K562 (cell line): Measurements from ENCODE around the gene DCAF17. TPM values are rescaled to one million over a fixed set of nuclear protein-coding genes. Genes with fewer than 3 reads are reported as not detected.

ENCODE experiments used
- ATAC-seq: fragments of 200-7000 bp; cut with Tn5 transposase; 3 replicates; pipeline ENCODE4 v1.9.1; 2020; ENCODE audit warnings: moderate library complexity
- BruUV-seq: library from RNA; stranded (reverse); fragments of 400-500 nt; replicated peaks from 2 replicates; lab custom pipeline; 2021; lab: Mats Ljungman, UMichigan
- CTCF ChIA-PET: fragments of 300-600 bp; formaldehyde crosslinking; extraction: SDS; loops from one replicate; lab custom pipeline; 2021; ENCODE audit warnings: low intra/inter-chr PET ratio; lab: Yijun Ruan, JAX
- POLR2A ChIA-PET: fragments of 300-600, 350-650 bp; sonication (Branson Sonifier 250); formaldehyde crosslinking; extraction: SDS; loops from one replicate; lab custom pipeline; 2021; ENCODE audit warnings: antibody characterized with exemption, inconsistent platforms; lab: Yijun Ruan, JAX
- DNase-seq, 4 experiments: peaks; one replicate each; pipeline versions ENCODE4 v3.0.0 to v3.0.0-alpha.2; 2011 to 2018; ENCODE audit warnings: low spot score in 3 of 4, mixed read lengths in 3 of 4; ENCODE audit errors: extremely low read depth in 1 of 4
- FAIRE-seq: peaks from 2 replicates; lab custom pipeline; 2011; peaks lifted over from hg19 to GRCh38; lab: Jason Lieb, UNC
- H2AFZ ChIP-seq: 2 replicates; pipeline ENCODE4 v1.6.0; 2011; ENCODE audit warnings: low read depth, low read length, control low read depth, inconsistent platforms
- H3K27ac ChIP-seq: fragments of 200-600 bp; 3 replicates; pipeline ENCODE4 v1.8.0; 2011; ENCODE audit warnings: low read depth, mild to moderate bottlenecking, control low read depth, inconsistent platforms, low read length, moderate library complexity, mixed read lengths; ENCODE audit errors: extremely low read depth
- H3K27me3 ChIP-seq, 2 experiments: fragments of 300-600 bp in 1 of 2; 2 replicates in 1 of 2; 3 replicates in 1 of 2; pipeline versions ENCODE4 v1.6.0 to v1.8.0; 2011; ENCODE audit warnings: inconsistent platforms in 2 of 2, low read length in 2 of 2, mild to moderate bottlenecking in 1 of 2, mixed read lengths in 1 of 2, moderate library complexity in 1 of 2; ENCODE audit not compliant: control insufficient read depth in 2 of 2, insufficient read depth in 2 of 2
- H3K36me3 ChIP-seq: fragments of 300-600 bp; 3 replicates; pipeline ENCODE4 v1.8.0; 2011; ENCODE audit warnings: mild to moderate bottlenecking, low read length, inconsistent platforms; ENCODE audit not compliant: control insufficient read depth, insufficient read depth
- H3K4me1 ChIP-seq, 2 experiments: fragments of 200-600 bp in 1 of 2; replicated peaks in 1 of 2; 2 replicates in 1 of 2; 3 replicates in 1 of 2; pipeline versions ENCODE4 v1.5.1 to v1.8.0; 2011; ENCODE audit warnings: inconsistent platforms in 2 of 2, low read length in 2 of 2, mild to moderate bottlenecking in 1 of 2, mixed read lengths in 1 of 2, moderate library complexity in 1 of 2; ENCODE audit not compliant: control insufficient read depth in 2 of 2, insufficient read depth in 2 of 2
- H3K4me2 ChIP-seq: 2 replicates; pipeline ENCODE4 v1.6.1; 2011; ENCODE audit warnings: low read length, control low read depth, inconsistent platforms, mixed read lengths; ENCODE audit not compliant: insufficient read depth
- H3K4me3 ChIP-seq: fragments of 200-600 bp; sonication (generic), shearing (Covaris generic); 2 replicates; pipeline ENCODE4 v1.5.1; 2016; ENCODE audit warnings: control low read depth, inconsistent platforms
- H3K79me2 ChIP-seq: fragments of 200-600 bp; 3 replicates; pipeline ENCODE4 v1.8.0; 2011; ENCODE audit warnings: low read length, inconsistent platforms; ENCODE audit not compliant: control insufficient read depth, insufficient read depth
- H3K9ac ChIP-seq, 2 experiments: 2 replicates each; pipeline versions ENCODE4 v1.6.0 to v1.6.1; 2011; ENCODE audit warnings: low read depth in 2 of 2, low read length in 2 of 2, control low read depth in 1 of 2, inconsistent platforms in 1 of 2, mild to moderate bottlenecking in 1 of 2, mixed read lengths in 1 of 2; ENCODE audit not compliant: insufficient read depth in 1 of 2
- H3K9me1 ChIP-seq: one replicate; pipeline ENCODE4 v1.6.0; 2011; ENCODE audit warnings: inconsistent platforms, mild to moderate bottlenecking, low read length, moderate library complexity; ENCODE audit not compliant: control insufficient read depth, insufficient read depth
- H3K9me3 ChIP-seq: replicated peaks from 2 replicates; pipeline ENCODE4 v1.5.1; 2011; ENCODE audit warnings: low read depth, low read length, inconsistent platforms; ENCODE audit not compliant: control insufficient read depth, insufficient read depth
- H4K20me1 ChIP-seq: replicated peaks from 2 replicates; pipeline ENCODE4 v1.6.1; 2011; ENCODE audit warnings: low read length, inconsistent platforms, mixed read lengths; ENCODE audit not compliant: control insufficient read depth, insufficient read depth
- CTBP1 ChIP-seq: fragments of 450-650 bp; IDR thresholded peaks from 2 replicates; pipeline ENCODE4 v1.6.1; 2016; ENCODE audit warnings: borderline replicate concordance
- DMBX1 ChIP-seq: fragments of 250-450 bp; sonication (Bioruptor Pico); IDR thresholded peaks from 2 replicates; pipeline ENCODE4 v1.8.0; 2022; ENCODE audit warnings: inconsistent platforms, mild to moderate bottlenecking, moderate library complexity, borderline replicate concordance
- ELK3 ChIP-seq: fragments of 450-650 bp; formaldehyde crosslinking; IDR thresholded peaks from 2 replicates; pipeline ENCODE4 v1.4.0; 2020; ENCODE audit warnings: mild to moderate bottlenecking
- EP300 ChIP-seq: IDR thresholded peaks from 2 replicates; pipeline ENCODE4 v1.6.1; 2012; ENCODE audit warnings: low read length, improper control_type of control experiment
- GTF2E2 ChIP-seq: fragments of 200-800 bp; sonication (Bioruptor generic); IDR thresholded peaks from 2 replicates; pipeline ENCODE4 v1.6.1; 2016; ENCODE audit warnings: missing genetic modification characterization, missing compliant biosample characterization
- HIVEP1 ChIP-seq: fragments of 250-450 bp; sonication (Bioruptor Pico); IDR thresholded peaks from 2 replicates; pipeline ENCODE4 v1.4.0; 2020; ENCODE audit warnings: mild to moderate bottlenecking
- MYC ChIP-seq, 2 experiments: fragments of 250-450 bp in 1 of 2; sonication (Bioruptor Pico) in 1 of 2; IDR thresholded peaks; 2 replicates each; pipeline versions ENCODE4 v1.5.1 to v1.6.1; 2012 to 2021; ENCODE audit warnings: low read depth in 2 of 2, borderline replicate concordance in 1 of 2, improper control_type of control experiment in 1 of 2, low read length in 1 of 2, mild to moderate bottlenecking in 1 of 2, moderate library complexity in 1 of 2
- NCOA1 ChIP-seq: fragments of 450-650 bp; IDR thresholded peaks from 2 replicates; pipeline ENCODE4 v1.6.1; 2016; ENCODE audit warnings: low read depth
- NFRKB ChIP-seq: fragments of 450-650 bp; IDR thresholded peaks from 2 replicates; pipeline ENCODE4 v1.6.1; 2016; ENCODE audit warnings: low read depth
- NONO ChIP-seq, 2 experiments: fragments of 200-400 bp in 1 of 2; fragments of 450-650 bp in 1 of 2; formaldehyde crosslinking in 1 of 2; IDR thresholded peaks; 2 replicates each; pipeline ENCODE4 v1.6.1; 2017; ENCODE audit warnings: low read depth in 2 of 2, mild to moderate bottlenecking in 2 of 2, moderate library complexity in 2 of 2, low read length in 1 of 2
- POLR2G ChIP-seq: fragments of 200-400 bp; formaldehyde crosslinking; IDR thresholded peaks from 2 replicates; pipeline ENCODE4 v1.6.1; 2017; ENCODE audit warnings: low read depth, mild to moderate bottlenecking, antibody characterized with exemption, low read length, moderate library complexity
- TFAM ChIP-seq: fragments of 250-450 bp; sonication (Bioruptor Pico); conservative IDR thresholded peaks from 2 replicates; pipeline ENCODE4 v1.5.0; 2021; ENCODE audit warnings: mild to moderate bottlenecking, moderate library complexity
- ZFP1 ChIP-seq: fragments of 450-650 bp; formaldehyde crosslinking; IDR thresholded peaks from 2 replicates; pipeline ENCODE4 v1.4.0; 2020; ENCODE audit warnings: mild to moderate bottlenecking, mixed read lengths
- ZNF512 ChIP-seq: IDR thresholded peaks from 2 replicates; pipeline ENCODE4 v1.6.1; 2016; ENCODE audit warnings: missing genetic modification characterization, missing compliant biosample characterization
- ZNF57 ChIP-seq: fragments of 450-650 bp; formaldehyde crosslinking; IDR thresholded peaks from 2 replicates; pipeline ENCODE4 v1.4.0; 2020; ENCODE audit warnings: mild to moderate bottlenecking, moderate library complexity
- ZNF764 ChIP-seq: fragments of 250-450 bp; sonication (Bioruptor Pico); IDR thresholded peaks from 2 replicates; pipeline ENCODE4 v1.4.0; 2020; ENCODE audit warnings: low read depth, mild to moderate bottlenecking, moderate library complexity
- in situ Hi-C: fragments of 300-500 bp; cut with MboI; formaldehyde crosslinking; loops from 4 replicates; pipeline ENCODE4 v1.15.0; 2018; ENCODE audit warnings: inconsistent platforms, mixed read lengths
- intact Hi-C: fragments of 100-400 bp; cut with micrococcal nuclease; formaldehyde crosslinking; loops from 2 replicates; pipeline ENCODE4 v1.14.2; 2022
- polyA plus RNA-seq, 8 experiments: library from polyadenylated mRNA; depleted of rRNA in 4 of 8; stranded (reverse) in 5 of 8; unstranded in 3 of 8; fragments of >200 nt; fragmentation: Nextera tagmentation in 2 of 8; fragmentation: Illumina TruSeq in 1 of 8; extraction: Ambion mirVana in 2 of 8; extraction: Trizol in 1 of 8; gene quantifications; 2 replicates each; pipeline versions ENCODE4 v1.2.1 to v1.2.3, GENCODE V29; 2011 to 2014; ENCODE audit warnings: inconsistent platforms in 1 of 8, missing spikeins in 1 of 8
- total RNA-seq, 7 experiments: library from RNA; depleted of rRNA in 6 of 7; stranded (reverse); fragments of >200 nt in 6 of 7; fragmentation: Illumina TruSeq in 2 of 7; extraction: Trizol in 2 of 7; gene quantifications; 2 replicates each; pipeline versions ENCODE4 v1.2.1 to v1.2.3, GENCODE V29; 2011 to 2021; ENCODE audit warnings: low replicate concordance in 1 of 7
- TF ChIP-seq, protein P1 (sequence below): IDR thresholded peaks from 2 replicates; pipeline ENCODE4 v1.6.1; 2014; ENCODE audit warnings: antibody characterized with exemption
- TF ChIP-seq, protein P2 (sequence below): sonication (generic); formaldehyde crosslinking; IDR thresholded peaks from 2 replicates; pipeline ENCODE4 v1.8.1; 2023; ENCODE audit warnings: mild to moderate bottlenecking, missing genetic modification reagents

DCAF17 gene
- total and polyA plus RNA-seq, 9 of the 15 experiments (the other 6 are each of a cell fraction or from before 2014, with no cell fraction given) = 10.0 to 38.5 (median 27.1) TPM

DNA sequence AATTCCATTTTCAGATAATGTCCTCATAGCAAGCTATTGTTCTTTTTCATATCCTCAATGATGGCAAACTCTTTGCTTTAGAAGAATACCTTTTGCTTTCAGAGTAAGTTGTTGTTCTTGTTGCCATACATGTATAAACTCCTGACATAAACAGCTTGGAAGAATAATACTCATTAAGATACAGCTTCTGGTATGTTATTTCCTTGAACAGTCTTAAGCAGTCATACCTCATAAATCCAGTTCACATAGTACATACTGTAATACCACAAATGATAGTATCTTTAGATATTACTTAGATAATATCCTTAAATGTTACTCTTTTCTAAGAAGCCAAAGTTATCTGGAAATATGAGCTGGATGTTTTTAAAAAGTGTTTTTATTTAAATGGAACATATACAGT lies 23.4 kb upstream of the DCAF17 start:
- DNase-seq = no peak
- FAIRE-seq = no peak
- Histone ChIP-seq H3K27me3 (no peaks in the 10 kb centered on the region), H4K20me1 (no peaks in the 10 kb centered on the region), H3K4me1 (peaks cover 0 to 4% of the 10 kb centered on the region in 2 experiments; a peak in 3 of 5 replicates), H3K9ac (no peak overlapping the region), H3K9me1 (no peaks in the 10 kb centered on the region), H3K27ac (no peak overlapping the region), H2AFZ (no peak overlapping the region), H3K36me3 (0 out of 3 replicates have a peak, but pooled peaks cover 2% of the 10 kb centered on the region), H3K9me3 (no peaks in the 10 kb centered on the region), H3K4me2 (no peak overlapping the region), H3K4me3 (no peak overlapping the region), H3K79me2 (peaks cover 24% of the 10 kb centered on the region)
- in situ Hi-C loops = no loop called here
- BruUV-seq = no TSS peak
- ChIA-PET POLR2A (interaction anchor here (0.6 to 1.5 kb wide), 4 partner anchors 10 to 989 kb away, joined by 3 to 5 read pairs (median 4); no protein-coding TSS in a partner anchor), CTCF (no interaction called here)
- intact Hi-C loops = loop anchor here (10.0 kb wide), 1 partner anchor 326 kb away; no protein-coding TSS in a partner anchor
- ATAC-seq = no peak
- TF ChIP-seq ZFP1 (CRISPR knock-in tag) = no peak
- TF ChIP-seq TFAM (CRISPR knock-in tag) = no peak
- TF ChIP-seq ELK3 = no peak
- TF ChIP-seq ZNF512 = no peak
- TF ChIP-seq GTF2E2 = no peak
- TF ChIP-seq NFRKB = no peak
- no peak for TF ChIP-seq DMBX1 (CRISPR knock-in tag)
- TF ChIP-seq CTBP1 = no peak
- TF ChIP-seq NCOA1 = no peak
- TF ChIP-seq, protein P1, sequence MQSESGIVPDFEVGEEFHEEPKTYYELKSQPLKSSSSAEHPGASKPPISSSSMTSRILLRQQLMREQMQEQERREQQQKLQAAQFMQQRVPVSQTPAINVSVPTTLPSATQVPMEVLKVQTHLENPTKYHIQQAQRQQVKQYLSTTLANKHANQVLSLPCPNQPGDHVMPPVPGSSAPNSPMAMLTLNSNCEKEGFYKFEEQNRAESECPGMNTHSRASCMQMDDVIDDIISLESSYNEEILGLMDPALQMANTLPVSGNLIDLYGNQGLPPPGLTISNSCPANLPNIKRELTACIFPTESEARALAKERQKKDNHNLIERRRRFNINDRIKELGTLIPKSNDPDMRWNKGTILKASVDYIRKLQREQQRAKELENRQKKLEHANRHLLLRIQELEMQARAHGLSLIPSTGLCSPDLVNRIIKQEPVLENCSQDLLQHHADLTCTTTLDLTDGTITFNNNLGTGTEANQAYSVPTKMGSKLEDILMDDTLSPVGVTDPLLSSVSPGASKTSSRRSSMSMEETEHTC = no peak
- no peak for TF ChIP-seq ZNF764 (CRISPR knock-in tag)
- TF ChIP-seq EP300 = no peak
- TF ChIP-seq MYC (IDR thresholded peaks at IDR 0.05; ENCODE audit: low read depth, low read length) = no peak
- no peak for TF ChIP-seq MYC (CRISPR knock-in tag; IDR thresholded peaks at IDR 0.05; ENCODE audit: borderline replicate concordance, low read depth)
- no peak for TF ChIP-seq NONO (IDR thresholded peaks at IDR 0.05; ENCODE audit: low read depth in 2 of 2, low read length in 1 of 2)
- no peak for TF ChIP-seq POLR2G
- TF ChIP-seq, protein P2, sequence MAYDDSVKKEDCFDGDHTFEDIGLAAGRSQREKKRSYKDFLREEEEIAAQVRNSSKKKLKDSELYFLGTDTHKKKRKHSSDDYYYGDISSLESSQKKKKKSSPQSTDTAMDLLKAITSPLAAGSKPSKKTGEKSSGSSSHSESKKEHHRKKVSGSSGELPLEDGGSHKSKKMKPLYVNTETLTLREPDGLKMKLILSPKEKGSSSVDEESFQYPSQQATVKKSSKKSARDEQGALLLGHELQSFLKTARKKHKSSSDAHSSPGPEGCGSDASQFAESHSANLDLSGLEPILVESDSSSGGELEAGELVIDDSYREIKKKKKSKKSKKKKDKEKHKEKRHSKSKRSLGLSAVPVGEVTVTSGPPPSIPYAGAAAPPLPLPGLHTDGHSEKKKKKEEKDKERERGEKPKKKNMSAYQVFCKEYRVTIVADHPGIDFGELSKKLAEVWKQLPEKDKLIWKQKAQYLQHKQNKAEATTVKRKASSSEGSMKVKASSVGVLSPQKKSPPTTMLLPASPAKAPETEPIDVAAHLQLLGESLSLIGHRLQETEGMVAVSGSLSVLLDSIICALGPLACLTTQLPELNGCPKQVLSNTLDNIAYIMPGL (CRISPR knock-in tag) = no peak
- no peak for TF ChIP-seq HIVEP1 (CRISPR knock-in tag)
- TF ChIP-seq ZNF57 = no peak
